Measurements from ENCODE around the gene NT5DC4. TPM values are rescaled to one million over a fixed set of nuclear protein-coding genes. Genes with fewer than 3 reads are reported as not detected.

NT5DC4 gene
- total RNA-seq, 1 experiment from 2014 or later: 0.22 TPM

- Histone ChIP-seq H3K4me2 (ENCODE audit: low read length) (no peak overlapping the region), H3K9me3 (ENCODE audit: control insufficient read depth in 1 of 2, insufficient read depth in 1 of 2, low read depth in 1 of 2, low read length in 2 of 2) (no peaks in the 10 kb centered on the region), H2AFZ (ENCODE audit: low read depth, low read length, poor library complexity, severe bottlenecking) (no peak overlapping the region), H3K27ac (ENCODE audit: low read depth, low read length) (no peak overlapping the region), H3K9me2 (ENCODE audit: insufficient read depth) (no peaks in the 10 kb centered on the region), H3K79me2 (ENCODE audit: insufficient read depth, low read length) (no peaks in the 10 kb centered on the region), H3K27me3 (ENCODE audit: insufficient read depth, low read length) (no peaks in the 10 kb centered on the region), H3K4me1 (ENCODE audit: control insufficient read depth in 1 of 2, insufficient read depth in 2 of 2, low read length in 2 of 2) (peaks cover 0 to 10% of the 10 kb centered on the region in 2 experiments; a peak in 2 of 4 replicates), H3K9ac (ENCODE audit: low read length) (no peak overlapping the region), H3K4me3 (replicated peaks in 1 of 2; ENCODE audit: low read depth in 1 of 2, low read length in 2 of 2) (no peak overlapping the region), H4K20me1 (ENCODE audit: insufficient read depth) (no peaks in the 10 kb centered on the region), H3K36me3 (ENCODE audit: control insufficient read depth in 1 of 2, insufficient read depth in 2 of 2, low read length in 2 of 2) (no peaks in the 10 kb centered on the region)
- POLR2A ChIA-PET: no interaction called here
- BruUV-seq (replicated peaks): no TSS peak
- TF ChIP-seq YY1 (IDR thresholded peaks at IDR 0.05; ENCODE audit: extremely low read depth, insufficient replicate concordance, low read depth, low read length) (no peak), SP1 (IDR thresholded peaks at IDR 0.05; ENCODE audit: low read depth) (no peak), SRF (IDR thresholded peaks at IDR 0.05; ENCODE audit: low read depth) (no peak), ELF1 (IDR thresholded peaks at IDR 0.05; ENCODE audit: borderline replicate concordance, low read depth) (no peak), TCF7L2 (IDR thresholded peaks at IDR 0.05; ENCODE audit: borderline replicate concordance, extremely low read depth, insufficient read depth, insufficient read length) (no peak), CTCF (IDR thresholded peaks at IDR 0.05 in 2 of 3, conservative IDR thresholded peaks at IDR 0.05 in 1 of 3; ENCODE audit: borderline replicate concordance in 1 of 3, insufficient read depth in 1 of 3, low read depth in 2 of 3, low read length in 2 of 3) (no peak), POLR2A (IDR thresholded peaks at IDR 0.05; ENCODE audit: borderline replicate concordance, extremely low read depth, insufficient read depth, insufficient read length) (no peak), FOSL1 (IDR thresholded peaks at IDR 0.05; ENCODE audit: low read depth) (no peak), EZH2 (IDR thresholded peaks at IDR 0.05) (no peak), JUND (IDR thresholded peaks at IDR 0.05) (no peak), RAD21 (IDR thresholded peaks at IDR 0.05; ENCODE audit: low read depth) (no peak), ZNF274 (IDR thresholded peaks at IDR 0.05; ENCODE audit: low read depth, low read length) (no peak), REST (IDR thresholded peaks at IDR 0.05; ENCODE audit: low read depth) (no peak), ZFX (IDR thresholded peaks at IDR 0.05) (no peak), ATF3 (IDR thresholded peaks at IDR 0.05) (no peak), POLR2AphosphoS5 (IDR thresholded peaks at IDR 0.05; ENCODE audit: low read depth, low read length) (no peak)
- TF ChIP-seq, protein P1, sequence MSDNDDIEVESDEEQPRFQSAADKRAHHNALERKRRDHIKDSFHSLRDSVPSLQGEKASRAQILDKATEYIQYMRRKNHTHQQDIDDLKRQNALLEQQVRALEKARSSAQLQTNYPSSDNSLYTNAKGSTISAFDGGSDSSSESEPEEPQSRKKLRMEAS (IDR thresholded peaks at IDR 0.05): no peak
- TF ChIP-seq, protein P2, sequence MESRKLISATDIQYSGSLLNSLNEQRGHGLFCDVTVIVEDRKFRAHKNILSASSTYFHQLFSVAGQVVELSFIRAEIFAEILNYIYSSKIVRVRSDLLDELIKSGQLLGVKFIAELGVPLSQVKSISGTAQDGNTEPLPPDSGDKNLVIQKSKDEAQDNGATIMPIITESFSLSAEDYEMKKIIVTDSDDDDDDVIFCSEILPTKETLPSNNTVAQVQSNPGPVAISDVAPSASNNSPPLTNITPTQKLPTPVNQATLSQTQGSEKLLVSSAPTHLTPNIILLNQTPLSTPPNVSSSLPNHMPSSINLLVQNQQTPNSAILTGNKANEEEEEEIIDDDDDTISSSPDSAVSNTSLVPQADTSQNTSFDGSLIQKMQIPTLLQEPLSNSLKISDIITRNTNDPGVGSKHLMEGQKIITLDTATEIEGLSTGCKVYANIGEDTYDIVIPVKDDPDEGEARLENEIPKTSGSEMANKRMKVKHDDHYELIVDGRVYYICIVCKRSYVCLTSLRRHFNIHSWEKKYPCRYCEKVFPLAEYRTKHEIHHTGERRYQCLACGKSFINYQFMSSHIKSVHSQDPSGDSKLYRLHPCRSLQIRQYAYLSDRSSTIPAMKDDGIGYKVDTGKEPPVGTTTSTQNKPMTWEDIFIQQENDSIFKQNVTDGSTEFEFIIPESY (IDR thresholded peaks at IDR 0.05; ENCODE audit: extremely low read depth, insufficient replicate concordance, low read length): no peak
- RAD21 ChIA-PET (ENCODE audit: low non-redundant PET in 1 of 2, low total read pairs in 2 of 2, uncharacterized antibody in 2 of 2, unreplicated experiment in 2 of 2): no interaction called here
- intact Hi-C loops (cut with micrococcal nuclease): no loop called here
- CTCF ChIA-PET: interaction anchor here (1.3 kb wide), 1 partner anchor 103 kb away, joined by 4 read pairs; no protein-coding TSS in a partner anchor
- ATAC-seq (no peak), DNase-seq (ENCODE audit: low read depth, low spot score) (no peak)
These were observed 61.5 kb downstream of the NT5DC4 start for GRCh38 chr2:112782234-112782799.
